ENCODE data around the gene IFNL4. TPM values are rescaled to one million over a fixed set of nuclear protein-coding genes. Genes with fewer than 3 reads are reported as not detected.

Gene IFNL4
- total and polyA plus RNA-seq, 2 of the 4 experiments (the other 2 are of a cell fraction) = not detected

DNA sequence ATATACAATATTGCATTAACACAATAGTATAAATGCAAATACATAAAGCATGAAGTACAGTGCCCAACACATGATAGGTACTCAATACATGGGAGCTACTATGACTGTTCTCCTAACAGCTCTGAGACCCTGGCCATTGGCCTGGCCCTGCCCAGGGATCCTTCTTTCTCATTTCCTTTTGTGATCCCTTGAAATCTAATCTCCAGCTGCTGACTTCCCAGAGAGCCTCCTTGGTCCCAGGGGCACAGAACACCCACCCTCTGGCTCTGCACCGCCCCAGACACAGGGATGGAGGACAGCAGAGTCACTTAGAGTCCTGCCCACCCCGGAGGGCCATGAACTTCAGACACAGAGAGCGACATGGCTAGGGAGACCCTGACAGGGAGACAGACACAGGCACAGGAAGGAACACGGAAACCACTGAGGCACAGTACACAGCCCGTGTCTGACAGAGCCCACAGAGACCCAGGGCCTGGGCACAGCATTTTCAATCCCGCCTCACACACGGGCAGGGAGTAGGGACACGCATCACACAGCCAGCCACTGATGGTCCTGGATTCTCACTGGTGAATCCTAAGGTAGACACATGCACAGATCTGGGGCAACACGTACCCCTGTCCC, 40.4 kb downstream of the IFNL4 start:
- Histone ChIP-seq H4K91ac (ENCODE audit: insufficient read depth, low read depth, low read length) (no peak overlapping the region), H3K4ac (ENCODE audit: low read depth, low read length) (no peak overlapping the region), H3K9me1 (ENCODE audit: insufficient read depth, low read length) (no peaks in the 10 kb centered on the region), H2BK5ac (ENCODE audit: low read depth, low read length, poor library complexity, severe bottlenecking) (no peak overlapping the region), H4K8ac (ENCODE audit: low read depth in 2 of 2, low read length in 2 of 2) (no peak overlapping the region), H3K36me3 (ENCODE audit: control insufficient read depth, insufficient read depth, low read length) (no peaks in the 10 kb centered on the region), H3K79me1 (ENCODE audit: low read depth in 1 of 2, low read length in 2 of 2) (no peaks in the 10 kb centered on the region), H4K5ac (ENCODE audit: low read depth, low read length) (no peak overlapping the region), H3K4me3 (ENCODE audit: insufficient read depth, low read depth, low read length) (no peak overlapping the region), H3K27me3 (ENCODE audit: control insufficient read depth, insufficient read depth, low read length) (peaks cover 33% of the 10 kb centered on the region), H3K9me3 (ENCODE audit: control insufficient read depth, insufficient read depth, low read length) (no peaks in the 10 kb centered on the region), H2AK9ac (replicated peaks; ENCODE audit: low read depth, low read length, poor library complexity) (no peak overlapping the region), H2BK20ac (ENCODE audit: low read depth, low read length) (no peak overlapping the region), H3K56ac (ENCODE audit: extremely low read depth, insufficient read depth, low read length) (no peak overlapping the region), H3K18ac (ENCODE audit: low read depth, low read length) (no peak overlapping the region), H3K14ac (replicated peaks; ENCODE audit: low read depth, low read length) (no peak overlapping the region), H2AK5ac (ENCODE audit: low read depth, low read length) (no peak overlapping the region), H2BK120ac (ENCODE audit: low read depth, low read length) (no peak overlapping the region), H3K23ac (ENCODE audit: low read depth, low read length) (no peak overlapping the region), H3K4me2 (ENCODE audit: low read depth, low read length) (no peak overlapping the region), H3K4me1 (ENCODE audit: control insufficient read depth, insufficient read depth, low read length) (no peaks in the 10 kb centered on the region), H2AFZ (replicated peaks; ENCODE audit: low read length, poor library complexity) (no peak overlapping the region), H4K20me1 (ENCODE audit: insufficient read depth, low read length) (no peaks in the 10 kb centered on the region), H2BK15ac (ENCODE audit: low read depth, low read length) (no peak overlapping the region), H3K9ac (ENCODE audit: low read depth, low read length) (no peak overlapping the region), H3K27ac (ENCODE audit: insufficient read depth, low read length) (no peak overlapping the region)
- intact Hi-C loops (cut with micrococcal nuclease) = no loop called here
- ATAC-seq (ENCODE audit: low read depth) (no peak), DNase-seq (no peak)
- dilution Hi-C loops (cut with HindIII; ENCODE audit: low sequenced_read_pairs, unreplicated experiment) = no loop called here
- in situ Hi-C loops (cut with MboI; ENCODE audit: low sequenced_read_pairs) = loop anchor here (25.0 kb wide), 1 partner anchor 746 kb away; no protein-coding TSS in a partner anchor
- WGBS, 2 experiments (ENCODE audit: extremely low coverage in 2 of 2, insufficient read length in 1 of 2) = 51% methylated on average over 5 of the region's 9 CpGs; no CpG with 5 or more reads in 1 of the 2 experiments
- POLR2A ChIA-PET (ENCODE audit: unreplicated experiment) = no interaction called here
- CTCF ChIA-PET = interaction anchor here (0.5 kb wide), 1 partner anchor 141 kb away, joined by 3 read pairs; no protein-coding TSS in a partner anchor
- TF ChIP-seq FOS (IDR thresholded peaks at IDR 0.05; ENCODE audit: low read depth, low read length) = no peak
- TF ChIP-seq, protein P1, sequence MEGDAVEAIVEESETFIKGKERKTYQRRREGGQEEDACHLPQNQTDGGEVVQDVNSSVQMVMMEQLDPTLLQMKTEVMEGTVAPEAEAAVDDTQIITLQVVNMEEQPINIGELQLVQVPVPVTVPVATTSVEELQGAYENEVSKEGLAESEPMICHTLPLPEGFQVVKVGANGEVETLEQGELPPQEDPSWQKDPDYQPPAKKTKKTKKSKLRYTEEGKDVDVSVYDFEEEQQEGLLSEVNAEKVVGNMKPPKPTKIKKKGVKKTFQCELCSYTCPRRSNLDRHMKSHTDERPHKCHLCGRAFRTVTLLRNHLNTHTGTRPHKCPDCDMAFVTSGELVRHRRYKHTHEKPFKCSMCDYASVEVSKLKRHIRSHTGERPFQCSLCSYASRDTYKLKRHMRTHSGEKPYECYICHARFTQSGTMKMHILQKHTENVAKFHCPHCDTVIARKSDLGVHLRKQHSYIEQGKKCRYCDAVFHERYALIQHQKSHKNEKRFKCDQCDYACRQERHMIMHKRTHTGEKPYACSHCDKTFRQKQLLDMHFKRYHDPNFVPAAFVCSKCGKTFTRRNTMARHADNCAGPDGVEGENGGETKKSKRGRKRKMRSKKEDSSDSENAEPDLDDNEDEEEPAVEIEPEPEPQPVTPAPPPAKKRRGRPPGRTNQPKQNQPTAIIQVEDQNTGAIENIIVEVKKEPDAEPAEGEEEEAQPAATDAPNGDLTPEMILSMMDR (conservative IDR thresholded peaks at IDR 0.05; ENCODE audit: low read depth, low read length) = no peak
- TF ChIP-seq CHD1 (IDR thresholded peaks at IDR 0.05; ENCODE audit: low read depth, low read length) = no peak
- TF ChIP-seq RAD21 (IDR thresholded peaks at IDR 0.05; ENCODE audit: low read length) = no peak
- TF ChIP-seq, protein P2, sequence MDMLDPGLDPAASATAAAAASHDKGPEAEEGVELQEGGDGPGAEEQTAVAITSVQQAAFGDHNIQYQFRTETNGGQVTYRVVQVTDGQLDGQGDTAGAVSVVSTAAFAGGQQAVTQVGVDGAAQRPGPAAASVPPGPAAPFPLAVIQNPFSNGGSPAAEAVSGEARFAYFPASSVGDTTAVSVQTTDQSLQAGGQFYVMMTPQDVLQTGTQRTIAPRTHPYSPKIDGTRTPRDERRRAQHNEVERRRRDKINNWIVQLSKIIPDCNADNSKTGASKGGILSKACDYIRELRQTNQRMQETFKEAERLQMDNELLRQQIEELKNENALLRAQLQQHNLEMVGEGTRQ (IDR thresholded peaks at IDR 0.05; ENCODE audit: low read depth, low read length) = no peak
- no TSS peak for BruUV-seq (replicated peaks)

Data from IMR-90 (cell line).